Measurements from ENCODE around the gene ZNF784.

DNA sequence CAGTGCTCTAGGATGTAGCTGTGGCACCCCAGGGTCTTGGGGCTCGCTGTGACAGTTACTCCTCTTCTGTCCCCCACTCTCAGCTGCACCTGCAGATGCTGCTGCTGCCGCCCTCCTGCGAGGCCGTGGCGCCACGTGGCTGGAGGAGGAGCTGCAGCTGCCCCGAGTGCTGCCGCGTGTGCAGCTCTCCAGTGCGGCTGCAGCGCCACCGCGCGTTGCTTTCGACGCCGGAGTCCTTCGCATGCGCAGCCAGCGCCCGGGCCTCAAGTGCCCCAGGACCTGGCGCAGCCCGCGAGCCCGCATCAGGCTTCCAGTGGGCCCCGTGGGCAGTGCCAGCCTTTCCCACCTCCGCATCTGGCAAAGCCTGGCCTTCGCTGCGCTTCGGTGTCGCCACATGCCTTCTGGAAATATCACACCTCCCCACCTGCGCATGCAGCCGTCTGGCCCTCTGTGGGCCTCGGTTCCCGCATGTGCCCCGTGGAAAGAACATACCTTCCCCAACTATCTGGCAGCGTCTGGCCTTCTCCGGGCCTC is 15.7 kb upstream of the ZNF784 start:
- TF ChIP-seq SMC3 (IDR thresholded peaks at IDR 0.05), result no peak
- no peak for TF ChIP-seq ELK1 (IDR thresholded peaks at IDR 0.05; ENCODE audit: low read depth, low read length)
- no peak for TF ChIP-seq RCOR1 (IDR thresholded peaks at IDR 0.05; ENCODE audit: low read depth, low read length)
- TF ChIP-seq EP300 (IDR thresholded peaks at IDR 0.05), result no peak
- TF ChIP-seq, protein P1, sequence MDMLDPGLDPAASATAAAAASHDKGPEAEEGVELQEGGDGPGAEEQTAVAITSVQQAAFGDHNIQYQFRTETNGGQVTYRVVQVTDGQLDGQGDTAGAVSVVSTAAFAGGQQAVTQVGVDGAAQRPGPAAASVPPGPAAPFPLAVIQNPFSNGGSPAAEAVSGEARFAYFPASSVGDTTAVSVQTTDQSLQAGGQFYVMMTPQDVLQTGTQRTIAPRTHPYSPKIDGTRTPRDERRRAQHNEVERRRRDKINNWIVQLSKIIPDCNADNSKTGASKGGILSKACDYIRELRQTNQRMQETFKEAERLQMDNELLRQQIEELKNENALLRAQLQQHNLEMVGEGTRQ (IDR thresholded peaks at IDR 0.05), result no peak
- TF ChIP-seq, protein P2, sequence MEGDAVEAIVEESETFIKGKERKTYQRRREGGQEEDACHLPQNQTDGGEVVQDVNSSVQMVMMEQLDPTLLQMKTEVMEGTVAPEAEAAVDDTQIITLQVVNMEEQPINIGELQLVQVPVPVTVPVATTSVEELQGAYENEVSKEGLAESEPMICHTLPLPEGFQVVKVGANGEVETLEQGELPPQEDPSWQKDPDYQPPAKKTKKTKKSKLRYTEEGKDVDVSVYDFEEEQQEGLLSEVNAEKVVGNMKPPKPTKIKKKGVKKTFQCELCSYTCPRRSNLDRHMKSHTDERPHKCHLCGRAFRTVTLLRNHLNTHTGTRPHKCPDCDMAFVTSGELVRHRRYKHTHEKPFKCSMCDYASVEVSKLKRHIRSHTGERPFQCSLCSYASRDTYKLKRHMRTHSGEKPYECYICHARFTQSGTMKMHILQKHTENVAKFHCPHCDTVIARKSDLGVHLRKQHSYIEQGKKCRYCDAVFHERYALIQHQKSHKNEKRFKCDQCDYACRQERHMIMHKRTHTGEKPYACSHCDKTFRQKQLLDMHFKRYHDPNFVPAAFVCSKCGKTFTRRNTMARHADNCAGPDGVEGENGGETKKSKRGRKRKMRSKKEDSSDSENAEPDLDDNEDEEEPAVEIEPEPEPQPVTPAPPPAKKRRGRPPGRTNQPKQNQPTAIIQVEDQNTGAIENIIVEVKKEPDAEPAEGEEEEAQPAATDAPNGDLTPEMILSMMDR (IDR thresholded peaks at IDR 0.05), result no peak
- no peak for TF ChIP-seq EHMT2 (IDR thresholded peaks at IDR 0.05; ENCODE audit: low read depth)
- TF ChIP-seq GATA3 (IDR thresholded peaks at IDR 0.05; ENCODE audit: borderline replicate concordance), result no peak
- TF ChIP-seq, protein P3, sequence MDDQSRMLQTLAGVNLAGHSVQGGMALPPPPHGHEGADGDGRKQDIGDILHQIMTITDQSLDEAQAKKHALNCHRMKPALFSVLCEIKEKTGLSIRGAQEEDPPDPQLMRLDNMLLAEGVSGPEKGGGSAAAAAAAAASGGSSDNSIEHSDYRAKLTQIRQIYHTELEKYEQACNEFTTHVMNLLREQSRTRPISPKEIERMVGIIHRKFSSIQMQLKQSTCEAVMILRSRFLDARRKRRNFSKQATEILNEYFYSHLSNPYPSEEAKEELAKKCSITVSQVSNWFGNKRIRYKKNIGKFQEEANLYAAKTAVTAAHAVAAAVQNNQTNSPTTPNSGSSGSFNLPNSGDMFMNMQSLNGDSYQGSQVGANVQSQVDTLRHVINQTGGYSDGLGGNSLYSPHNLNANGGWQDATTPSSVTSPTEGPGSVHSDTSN (IDR thresholded peaks at IDR 0.05), result peak; percentile 29; the same call in 1 of the 2 replicates
- no peak for TF ChIP-seq BHLHE40 (IDR thresholded peaks at IDR 0.05; ENCODE audit: low read depth, low read length)
- TF ChIP-seq POLR2A (IDR thresholded peaks at IDR 0.05; ENCODE audit: low read length), result 0 out of 2 replicates have a peak, but pooled peaks have one; percentile 9
- no peak for TF ChIP-seq HOXA7 (CRISPR knock-in tag; IDR thresholded peaks at IDR 0.05)
- no peak for TF ChIP-seq CBX8 (IDR thresholded peaks at IDR 0.05)
- no peak for TF ChIP-seq FOSL2 (IDR thresholded peaks at IDR 0.05)
- no peak for TF ChIP-seq FOSL2 (CRISPR knock-in tag; IDR thresholded peaks at IDR 0.05)

All from A549 (cell line).